H9 (cell line): Measurements from ENCODE around the gene THSD4. TPM values are rescaled to one million over a fixed set of nuclear protein-coding genes. Genes with fewer than 3 reads are reported as not detected.

Experiments
- DNase-seq: peaks from one replicate; pipeline ENCODE4 v3.0.0-alpha.2; 2017
- H2AFZ ChIP-seq: one replicate; pipeline ENCODE4 v1.6.1; 2013; ENCODE audit warnings: mild to moderate bottlenecking, low read length, control low read depth, moderate library complexity
- H2AK5ac ChIP-seq: 2 replicates; pipeline ENCODE4 v1.6.1; 2013; ENCODE audit warnings: low read length, control low read depth, mixed read lengths; ENCODE audit not compliant: insufficient read length
- H2BK120ac ChIP-seq: one replicate; pipeline ENCODE4 v1.6.1; 2013; ENCODE audit warnings: low read depth, mild to moderate bottlenecking, low read length, control low read depth, inconsistent platforms; ENCODE audit not compliant: poor library complexity, severe bottlenecking
- H2BK12ac ChIP-seq: 2 replicates; pipeline ENCODE4 v1.6.1; 2013; ENCODE audit warnings: low read length, control low read depth, mixed read lengths, low read depth; ENCODE audit not compliant: insufficient read length
- H2BK15ac ChIP-seq: 2 replicates; pipeline ENCODE4 v1.6.1; 2013; ENCODE audit warnings: low read depth, low read length, control low read depth
- H2BK20ac ChIP-seq: one replicate; pipeline ENCODE4 v1.6.1; 2013; ENCODE audit warnings: low read depth, mild to moderate bottlenecking, low read length, control low read depth, inconsistent platforms; ENCODE audit not compliant: poor library complexity, severe bottlenecking
- H2BK5ac ChIP-seq: 2 replicates; pipeline ENCODE4 v1.6.1; 2013; ENCODE audit warnings: low read length, control low read depth, mixed read lengths; ENCODE audit not compliant: insufficient read length
- H3K14ac ChIP-seq: 2 replicates; pipeline ENCODE4 v1.6.1; 2013; ENCODE audit warnings: low read length, control low read depth; ENCODE audit not compliant: insufficient read depth
- H3K18ac ChIP-seq: 2 replicates; pipeline ENCODE4 v1.6.1; 2013; ENCODE audit warnings: low read depth, mild to moderate bottlenecking, mixed read lengths, low read length, control low read depth; ENCODE audit not compliant: insufficient read length
- H3K23ac ChIP-seq: 2 replicates; pipeline ENCODE4 v1.6.1; 2013; ENCODE audit warnings: low read length, control low read depth, mixed read lengths, low read depth; ENCODE audit not compliant: insufficient read length
- H3K23me2 ChIP-seq: 2 replicates; pipeline ENCODE4 v1.6.1; 2013; ENCODE audit warnings: low read depth, mild to moderate bottlenecking, mixed read lengths, low read length, control low read depth; ENCODE audit not compliant: insufficient read length, poor library complexity, severe bottlenecking
- H3K27ac ChIP-seq: 2 replicates; pipeline ENCODE4 v1.5.1; 2013; ENCODE audit warnings: low read length, control low read depth, mixed read lengths, low read depth; ENCODE audit not compliant: insufficient read length
- H3K27me3 ChIP-seq: 2 replicates; pipeline ENCODE4 v1.6.1; 2013; ENCODE audit warnings: low read length, control low read depth, inconsistent platforms; ENCODE audit not compliant: insufficient read depth
- H3K4ac ChIP-seq: 2 replicates; pipeline ENCODE4 v1.6.1; 2013; ENCODE audit warnings: low read depth, mild to moderate bottlenecking, control low read depth, inconsistent platforms, low read length, moderate library complexity
- H3K4me1 ChIP-seq: 2 replicates; pipeline ENCODE4 v1.6.1; 2013; ENCODE audit warnings: low read length, control low read depth, inconsistent platforms; ENCODE audit not compliant: insufficient read depth
- H3K4me2 ChIP-seq: 2 replicates; pipeline ENCODE4 v1.6.1; 2013; ENCODE audit warnings: low read length, control low read depth, mixed read lengths; ENCODE audit not compliant: insufficient read length, insufficient read depth
- H3K56ac ChIP-seq: 2 replicates; pipeline ENCODE4 v1.6.1; 2013; ENCODE audit warnings: low read depth, mild to moderate bottlenecking, mixed read lengths, low read length, control low read depth; ENCODE audit not compliant: insufficient read length
- H3K79me1 ChIP-seq: 2 replicates; pipeline ENCODE4 v1.6.1; 2013; ENCODE audit warnings: low read depth, mild to moderate bottlenecking, moderate library complexity, low read length, control low read depth, inconsistent platforms; ENCODE audit not compliant: insufficient read depth, poor library complexity, severe bottlenecking
- H3K79me2 ChIP-seq: 2 replicates; pipeline ENCODE4 v1.6.1; 2013; ENCODE audit warnings: low read length, control low read depth, inconsistent platforms; ENCODE audit not compliant: insufficient read depth
- H3K9ac ChIP-seq: 2 replicates; pipeline ENCODE4 v1.6.1; 2013; ENCODE audit warnings: low read length, control low read depth, mixed read lengths; ENCODE audit not compliant: insufficient read length; ENCODE audit errors: extremely low read depth
- H3K9me3 ChIP-seq: one replicate; pipeline ENCODE4 v1.6.1; 2013; ENCODE audit warnings: low read depth, low read length, inconsistent platforms; ENCODE audit not compliant: control insufficient read depth
- H3T11ph ChIP-seq: one replicate; pipeline ENCODE4 v1.6.1; 2013; ENCODE audit warnings: mild to moderate bottlenecking, low read length, control low read depth, inconsistent platforms
- H4K20me1 ChIP-seq: one replicate; pipeline ENCODE4 v1.6.1; 2013; ENCODE audit not compliant: control insufficient read depth, insufficient read length, insufficient read depth
- H4K5ac ChIP-seq: 2 replicates; pipeline ENCODE4 v1.6.1; 2013; ENCODE audit warnings: low read depth, mild to moderate bottlenecking, mixed read lengths, low read length, control low read depth; ENCODE audit not compliant: insufficient read length
- H4K8ac ChIP-seq: replicated peaks from 2 replicates; pipeline ENCODE4 v1.6.1; 2013; ENCODE audit warnings: low read length, control low read depth, mixed read lengths, low read depth; ENCODE audit not compliant: insufficient read length
- H4K91ac ChIP-seq: 2 replicates; pipeline ENCODE4 v1.6.1; 2013; ENCODE audit warnings: low read depth, mild to moderate bottlenecking, moderate library complexity, mixed read lengths, low read length, control low read depth; ENCODE audit not compliant: insufficient read length
- H3K27ac Mint-ChIP-seq, 3 experiments: 2 replicates in 2 of 3; 3 replicates in 1 of 3; pipeline ENCODE4 v1.8.0; 2020 to 2021; ENCODE audit warnings: mixed read lengths in 3 of 3, mild to moderate bottlenecking in 1 of 3, moderate library complexity in 1 of 3
- H3K27me3 Mint-ChIP-seq: 2 replicates; pipeline ENCODE4 v1.8.0; 2021; ENCODE audit warnings: low read depth, mild to moderate bottlenecking, moderate library complexity, mixed read lengths
- H3K36me3 Mint-ChIP-seq, 3 experiments: 2 replicates in 2 of 3; 3 replicates in 1 of 3; pipeline ENCODE4 v1.8.0; 2020 to 2021; ENCODE audit warnings: low read depth in 3 of 3, mixed read lengths in 3 of 3; ENCODE audit not compliant: insufficient read depth in 1 of 3
- H3K4me1 Mint-ChIP-seq, 2 experiments: 2 replicates each; pipeline ENCODE4 v1.8.0; 2020; ENCODE audit warnings: mixed read lengths in 2 of 2
- H3K4me3 Mint-ChIP-seq, 2 experiments: 2 replicates in 1 of 2; 3 replicates in 1 of 2; pipeline ENCODE4 v1.8.0; 2020 to 2021; ENCODE audit warnings: mild to moderate bottlenecking in 2 of 2, mixed read lengths in 2 of 2, moderate library complexity in 1 of 2
- H3K9me3 Mint-ChIP-seq, 2 experiments: 2 replicates in 1 of 2; 3 replicates in 1 of 2; pipeline ENCODE4 v1.8.0; 2020; ENCODE audit warnings: mild to moderate bottlenecking in 2 of 2, mixed read lengths in 2 of 2, moderate library complexity in 1 of 2
- CTCF ChIP-seq: fragments of 200-600 bp; sonication (generic); conservative IDR thresholded peaks from 3 replicates; pipeline ENCODE4 v1.8.0; 2021; ENCODE audit warnings: antibody characterized with exemption, mild to moderate bottlenecking
- WGBS: extraction: QIAGEN DNeasy Blood & Tissue Kit; methylation state at CpG from one replicate; pipeline ENCODE4 v1.1.7; 2013; ENCODE audit warnings: missing lambda C conversion rate, low lambda C conversion rate, mixed read lengths; ENCODE audit not compliant: insufficient read length; ENCODE audit errors: extremely low coverage; 5-methylcytosine and 5-hydroxymethylcytosine counted together
- total RNA-seq: library from RNA; stranded (reverse); gene quantifications from 2 replicates; pipeline ENCODE4 v1.2.1, GENCODE V29; 2021

The THSD4 gene
- total RNA-seq, 1 experiment from 2014 or later = 5.5 TPM

- Histone ChIP-seq H3K4ac (no peak overlapping the region), H3T11ph (no peak overlapping the region), H3K27ac (no peak overlapping the region), H3K23me2 (no peaks in the 10 kb centered on the region), H3K9ac (no peak overlapping the region), H4K20me1 (no peaks in the 10 kb centered on the region), H3K9me3 (no peaks in the 10 kb centered on the region), H4K8ac (no peak overlapping the region), H4K91ac (no peak overlapping the region), H3K79me1 (no peaks in the 10 kb centered on the region), H2BK20ac (no peak overlapping the region), H4K5ac (no peak overlapping the region), H3K23ac (no peak overlapping the region), H2BK120ac (no peak overlapping the region), H2AK5ac (no peak overlapping the region), H3K79me2 (no peaks in the 10 kb centered on the region), H2AFZ (no peak overlapping the region), H3K27me3 (no peaks in the 10 kb centered on the region), H3K56ac (no peak overlapping the region), H2BK15ac (no peak overlapping the region), H2BK5ac (no peak overlapping the region), H3K4me2 (no peak overlapping the region), H3K4me1 (no peaks in the 10 kb centered on the region), H3K18ac (no peak overlapping the region), H3K14ac (no peak overlapping the region), H2BK12ac (no peak overlapping the region)
- Mint-ChIP-seq H3K4me1 (no peaks in the 10 kb centered on the region), H3K9me3 (no peaks in the 10 kb centered on the region), H3K27ac (no peak overlapping the region), H3K27me3 (no peaks in the 10 kb centered on the region), H3K4me3 (no peak overlapping the region), H3K36me3 (no peaks in the 10 kb centered on the region)
- DNase-seq = no peak
- no CpG with 5 or more reads among the region's 16 CpGs for WGBS
- TF ChIP-seq CTCF = no peak
Measured at GRCh38 chr15:71737761-71738160, 622.5 kb downstream of the THSD4 start.
